LNCAP (cell line): ENCODE data around the gene CLEC11A.
A peak's percentile ranks its signal among the peaks of the same experiment; 100 is the strongest.

ENCODE experiments used
- TF ChIP-seq, protein P1 (sequence below): fragments of 450-650 bp; IDR thresholded peaks from 2 replicates; pipeline ENCODE4 v1.5.1; 2017; ENCODE audit warnings: mild to moderate bottlenecking

Gene CLEC11A

GRCh38 chr19:50702158-50702870 lies 20.9 kb upstream of the CLEC11A start:
- TF ChIP-seq, protein P1, sequence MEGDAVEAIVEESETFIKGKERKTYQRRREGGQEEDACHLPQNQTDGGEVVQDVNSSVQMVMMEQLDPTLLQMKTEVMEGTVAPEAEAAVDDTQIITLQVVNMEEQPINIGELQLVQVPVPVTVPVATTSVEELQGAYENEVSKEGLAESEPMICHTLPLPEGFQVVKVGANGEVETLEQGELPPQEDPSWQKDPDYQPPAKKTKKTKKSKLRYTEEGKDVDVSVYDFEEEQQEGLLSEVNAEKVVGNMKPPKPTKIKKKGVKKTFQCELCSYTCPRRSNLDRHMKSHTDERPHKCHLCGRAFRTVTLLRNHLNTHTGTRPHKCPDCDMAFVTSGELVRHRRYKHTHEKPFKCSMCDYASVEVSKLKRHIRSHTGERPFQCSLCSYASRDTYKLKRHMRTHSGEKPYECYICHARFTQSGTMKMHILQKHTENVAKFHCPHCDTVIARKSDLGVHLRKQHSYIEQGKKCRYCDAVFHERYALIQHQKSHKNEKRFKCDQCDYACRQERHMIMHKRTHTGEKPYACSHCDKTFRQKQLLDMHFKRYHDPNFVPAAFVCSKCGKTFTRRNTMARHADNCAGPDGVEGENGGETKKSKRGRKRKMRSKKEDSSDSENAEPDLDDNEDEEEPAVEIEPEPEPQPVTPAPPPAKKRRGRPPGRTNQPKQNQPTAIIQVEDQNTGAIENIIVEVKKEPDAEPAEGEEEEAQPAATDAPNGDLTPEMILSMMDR, result no peak

DNA sequence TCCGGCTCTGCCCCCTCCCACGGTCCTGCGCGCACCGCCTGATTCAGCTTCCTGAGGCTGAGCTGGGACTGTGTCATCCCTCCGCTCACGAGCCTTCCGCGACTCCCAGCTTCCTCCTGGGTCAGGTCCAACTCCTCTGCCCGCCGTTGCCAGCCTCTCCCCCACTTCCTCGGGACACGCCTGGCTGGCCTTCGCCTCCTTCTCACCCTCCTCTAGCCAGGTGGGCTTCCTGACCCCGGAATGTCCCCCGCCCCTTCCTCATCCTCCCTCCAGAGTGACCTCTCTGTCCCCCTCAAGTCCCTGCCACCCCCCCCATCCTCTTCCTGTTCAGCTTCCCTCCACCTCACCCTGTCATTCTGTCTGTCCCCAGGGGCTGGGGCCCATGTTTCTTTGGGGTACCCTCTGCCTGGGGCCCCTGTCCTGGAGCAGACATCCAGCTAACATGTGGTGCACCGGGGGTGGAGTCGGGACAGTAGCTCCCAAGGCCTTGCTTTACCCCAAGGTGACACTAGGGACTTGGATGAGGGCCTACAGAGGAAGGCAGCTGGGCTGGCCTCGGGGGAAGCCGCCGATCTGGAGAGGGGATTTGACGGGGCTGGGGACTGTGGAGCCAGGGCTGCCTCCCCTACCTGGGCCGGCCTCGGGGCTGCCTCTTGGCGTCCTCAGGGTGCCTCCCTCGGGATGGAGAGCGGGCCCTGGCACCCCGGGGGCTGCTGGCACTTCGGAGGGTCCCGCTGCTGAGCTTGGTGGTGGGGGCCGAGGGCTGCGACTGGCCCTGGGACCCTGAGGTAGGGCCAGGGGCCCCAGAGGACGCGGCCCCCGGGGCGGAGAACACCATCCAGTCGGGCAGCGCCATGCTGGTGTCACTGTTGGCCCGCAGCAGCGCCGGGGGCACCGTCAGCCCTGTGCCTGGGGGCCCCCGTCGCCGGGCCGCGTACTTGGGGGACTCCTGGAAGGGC lies 20.0 kb upstream of the CLEC11A start:
- TF ChIP-seq, protein P1, result no peak

GRCh38 chr19:50703915-50704796 lies 19.0 kb upstream of the CLEC11A start:
- TF ChIP-seq, protein P1, result peak; percentile 39; the same call in 1 of the 2 replicates

DNA sequence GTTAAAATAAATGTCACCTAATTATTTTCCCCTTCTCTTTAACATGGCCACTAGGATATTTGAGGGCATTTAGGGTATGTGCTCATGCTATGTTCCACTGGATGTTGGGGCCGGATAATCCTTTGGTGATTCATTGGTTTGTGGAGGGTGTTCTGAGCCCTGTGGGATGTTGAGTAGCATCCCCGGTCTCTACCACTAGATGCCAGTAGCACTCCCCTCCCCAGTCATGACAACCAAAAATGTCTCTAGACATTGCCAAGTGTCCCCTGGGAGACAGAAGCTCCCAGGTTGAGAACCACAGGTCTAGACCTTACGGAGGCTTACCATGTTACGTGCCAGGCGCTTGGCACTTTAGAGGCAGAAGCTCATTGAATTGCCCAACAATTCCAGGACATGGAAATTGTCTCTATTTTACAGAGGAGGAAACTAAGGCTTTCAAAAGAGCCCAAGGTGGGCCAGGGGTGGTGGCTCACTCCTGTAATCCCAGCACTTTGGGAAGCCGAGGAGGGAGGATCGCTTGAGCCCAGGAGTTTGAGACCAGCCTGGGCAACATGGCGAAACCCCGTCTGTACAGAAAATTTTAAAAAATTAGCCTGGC lies 17.6 kb upstream of the CLEC11A start:
- TF ChIP-seq, protein P1, result peak; percentile 70

DNA sequence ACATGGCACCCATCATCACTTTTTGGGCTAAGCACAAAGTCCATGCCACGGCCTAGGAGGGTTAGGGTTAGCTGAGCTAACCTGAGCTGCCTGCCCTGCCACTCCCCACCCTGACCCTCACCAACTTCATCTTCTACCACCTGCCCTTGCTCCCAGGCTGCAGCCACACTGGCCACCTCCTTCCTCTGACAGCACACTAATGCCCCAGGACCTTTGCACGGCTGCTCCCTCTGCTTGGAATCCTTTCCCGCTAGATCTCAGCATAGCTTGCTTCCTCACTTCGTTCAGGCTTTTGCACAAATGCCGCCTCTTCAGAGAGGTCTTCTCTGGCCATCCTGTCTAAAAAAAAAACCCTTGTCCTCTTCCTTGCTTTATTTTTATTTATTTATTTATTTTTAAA lies 16.8 kb upstream of the CLEC11A start:
- TF ChIP-seq, protein P1, result no peak

DNA sequence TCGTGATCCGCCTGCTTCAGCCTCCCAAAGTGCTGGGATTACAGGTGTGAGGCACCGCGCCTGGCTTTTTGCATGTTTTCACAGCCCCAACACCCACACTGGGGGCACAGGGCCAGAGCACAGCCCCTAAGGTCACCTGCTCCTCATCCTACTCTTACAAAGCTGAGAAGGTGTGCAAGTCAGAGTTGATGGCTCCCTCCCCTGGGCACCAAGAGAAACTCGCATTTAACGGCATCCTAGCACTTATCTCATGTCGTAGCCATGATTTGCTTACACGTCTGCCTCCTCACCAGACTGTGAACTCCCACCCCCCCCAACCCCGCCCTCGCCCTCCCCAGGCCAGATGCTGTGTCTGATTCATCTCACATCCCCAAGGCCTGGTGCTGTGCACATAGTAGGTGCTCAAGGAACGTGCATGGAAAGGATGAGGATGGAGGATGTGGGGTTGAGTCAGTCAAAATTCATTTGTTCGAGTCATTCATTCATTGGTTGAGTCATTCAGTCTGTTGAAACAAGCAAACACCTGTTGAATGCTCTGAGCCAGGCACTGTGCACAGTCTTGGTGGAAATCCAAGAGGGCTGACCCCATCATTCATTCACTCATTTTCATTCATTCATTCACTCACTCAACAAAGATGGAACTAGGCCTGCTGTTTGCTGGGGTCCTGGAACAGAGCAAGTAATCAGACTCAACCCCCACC lies 14.8 kb upstream of the CLEC11A start:
- TF ChIP-seq, protein P1, result no peak
